ENCODE measurements around the gene NANOS3. TPM values are rescaled to one million over a fixed set of nuclear protein-coding genes. Genes with fewer than 3 reads are reported as not detected.

NANOS3 gene
- total and polyA plus RNA-seq, 10 of the 15 experiments (the other 5 are each of a cell fraction or from before 2014, with no cell fraction given), result 0.31 to 1.7 (median 0.81) TPM

GRCh38 chr19:13830741-13831536, 46.0 kb upstream of the NANOS3 start:
- Histone ChIP-seq H3K4me3 (no peak overlapping the region), H3K27me3 (replicated peaks in 1 of 2; ENCODE audit: control insufficient read depth in 2 of 2, insufficient read depth in 2 of 2, low read length in 1 of 2) (no peaks in the 10 kb centered on the region), H3K9me3 (replicated peaks; ENCODE audit: control insufficient read depth, insufficient read depth, low read length) (no peaks in the 10 kb centered on the region), H3K4me2 (ENCODE audit: control insufficient read depth, insufficient read depth) (no peak overlapping the region), H3K4me1 (ENCODE audit: control insufficient read depth, insufficient read depth, low read length) (peaks cover 13% of the 10 kb centered on the region), H3K27ac (ENCODE audit: control insufficient read depth, insufficient read depth) (no peak overlapping the region), H4K20me1 (ENCODE audit: control insufficient read depth, insufficient read depth) (no peaks in the 10 kb centered on the region), H3K79me2 (ENCODE audit: control insufficient read depth, insufficient read depth, low read length) (no peaks in the 10 kb centered on the region; the same call in none of the 2 replicates), H3K9ac (ENCODE audit: control insufficient read depth, insufficient read depth, low read length) (no peak overlapping the region), H2AFZ (ENCODE audit: control insufficient read depth, low read depth, low read length) (no peak overlapping the region), H3K36me3 (ENCODE audit: control insufficient read depth in 2 of 2, insufficient read depth in 2 of 2, low read length in 1 of 2) (peaks cover 0 to under 1% of the 10 kb centered on the region in 2 experiments; a peak in 1 of 4 replicates)
- SMC1A ChIA-PET (ENCODE audit: uncharacterized antibody, unreplicated experiment), result no interaction called here
- no peak for FAIRE-seq
- CTCF ChIA-PET, result no interaction called here
- no peak for ATAC-seq
- POLR2A ChIA-PET, result no interaction called here
- TF ChIP-seq RAD21 (IDR thresholded peaks at IDR 0.05; ENCODE audit: insufficient read depth, low read depth, low read length), result no peak
- no peak for TF ChIP-seq JUND (IDR thresholded peaks at IDR 0.05; ENCODE audit: low read depth, low read length)
- no peak for TF ChIP-seq RELA (IDR thresholded peaks at IDR 0.05; ENCODE audit: borderline replicate concordance, partially characterized antibody)
- no peak for TF ChIP-seq SMAD1 (IDR thresholded peaks at IDR 0.05; ENCODE audit: low read depth, partially characterized antibody)
- TF ChIP-seq FOXK2 (IDR thresholded peaks at IDR 0.05), result no peak
- no peak for TF ChIP-seq FOXM1 (IDR thresholded peaks at IDR 0.05; ENCODE audit: low read depth, low read length)
- TF ChIP-seq PBX3 (IDR thresholded peaks at IDR 0.05; ENCODE audit: insufficient replicate concordance, low read depth, low read length), result no peak
- no peak for TF ChIP-seq BCL3 (IDR thresholded peaks at IDR 0.05; ENCODE audit: borderline replicate concordance, insufficient read depth, low read depth, low read length, poor library complexity, severe bottlenecking)
- TF ChIP-seq CBFB (IDR thresholded peaks at IDR 0.05; ENCODE audit: low read depth), result no peak
- TF ChIP-seq ZSCAN29 (IDR thresholded peaks at IDR 0.05), result no peak
- TF ChIP-seq SP1 (IDR thresholded peaks at IDR 0.05; ENCODE audit: low read depth, low read length), result no peak
- BruUV-seq (replicated peaks), result no TSS peak
- RAD21 ChIA-PET (ENCODE audit: unreplicated experiment), result no interaction called here
- DNase-seq (ENCODE audit: low read depth, low spot score), result no peak
- intact Hi-C loops (cut with micrococcal nuclease; ENCODE audit: unreplicated experiment) (no loop called here), in situ Hi-C loops (cut with MboI) (no loop called here)
- 92% methylated on average over 28 of the region's 32 CpGs for WGBS (ENCODE audit: insufficient coverage, insufficient replicate concordance, low lambda C conversion rate, missing lambda C conversion rate)
